GM21619 (cell line): ENCODE measurements around the gene GABRA6.
"Not testable (repeated sequence)": the region's sequence is repeated elsewhere in the genome, so short reads cannot be mapped to it uniquely, and the experiment has no call there.

Experiments used
- ATAC-seq: cut with Tn5 transposase; IDR thresholded peaks from one replicate; pipeline ENCODE4 v1.9.1; 2021; ENCODE audit not compliant: unreplicated experiment

GABRA6 gene

DNA sequence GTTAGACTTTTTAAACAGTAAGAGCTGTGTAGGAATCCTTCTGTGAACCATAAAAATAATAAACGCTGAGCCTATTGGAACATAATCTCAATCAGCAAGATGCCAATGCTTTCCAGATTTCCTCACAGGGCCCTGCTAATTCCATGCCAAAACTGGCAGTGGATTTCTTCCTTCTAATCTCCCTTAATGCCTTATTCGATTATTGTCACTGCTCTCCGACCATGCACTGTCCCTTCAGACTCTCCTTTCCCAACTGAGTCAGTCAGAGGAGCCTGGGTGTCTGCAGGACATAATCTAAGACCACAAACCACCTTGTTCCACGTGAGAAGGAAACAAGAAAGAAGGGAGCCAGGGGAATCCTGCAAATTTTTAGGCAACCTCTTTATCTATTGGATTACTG lies at the start of gene GABRA6:
Gene GABRA6, plus strand, starts transcription at position 261 of the 400 bp plus-strand sequence. CDS start 269 bp downstream, outside the sequence.
- no peak for ATAC-seq

DNA sequence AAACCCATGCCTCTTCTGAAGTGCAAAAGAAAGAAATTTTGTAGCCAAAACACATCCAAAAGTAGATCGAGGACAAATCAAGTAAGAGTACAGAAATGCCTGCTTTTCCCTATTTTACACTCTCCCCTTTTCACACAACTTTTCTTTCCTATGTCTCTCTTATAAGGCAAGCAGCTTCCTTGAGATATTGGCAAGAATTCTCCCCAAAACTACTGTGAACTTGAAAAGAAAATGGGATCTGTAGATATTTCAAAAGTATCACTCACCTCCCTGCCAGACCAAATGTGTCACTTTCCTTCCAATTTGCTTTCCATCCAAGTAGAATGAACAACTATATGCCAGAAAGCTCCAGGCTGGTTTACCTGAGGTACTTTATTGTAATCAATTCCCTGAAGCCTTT lies 47.9 kb upstream of the GABRA6 start:
- ATAC-seq, result no peak

DNA sequence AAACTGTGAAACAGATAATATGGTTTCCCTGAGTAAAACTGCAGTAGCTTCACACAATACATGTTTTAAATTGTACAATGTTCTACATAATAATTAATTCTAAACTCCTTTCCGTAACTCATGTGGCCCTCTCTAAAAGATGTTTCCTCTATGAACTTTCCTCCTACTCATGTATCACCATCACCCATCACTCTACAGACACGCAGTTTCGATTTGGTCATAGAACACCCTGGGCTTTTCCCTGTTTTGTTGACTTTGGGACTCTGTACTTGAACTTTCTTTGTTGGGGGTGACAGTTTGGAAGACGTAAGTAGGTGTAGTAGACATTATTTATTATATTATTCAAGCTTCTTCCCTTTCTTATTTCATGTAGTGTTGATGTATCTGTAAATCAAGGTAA lies 44.1 kb upstream of the GABRA6 start:
- ATAC-seq, result no peak

- ATAC-seq, result no peak
These were observed 40.3 kb upstream of the GABRA6 start for GRCh38 chr5:161645264-161645663.

- ATAC-seq, result not testable (repeated sequence)
These were observed 33.6 kb upstream of the GABRA6 start for GRCh38 chr5:161651926-161652325.

GRCh38 chr5:161660806-161661205 lies 24.7 kb upstream of the GABRA6 start:
- ATAC-seq, result no peak

GRCh38 chr5:161663431-161663830 lies 22.1 kb upstream of the GABRA6 start:
- no peak for ATAC-seq

DNA sequence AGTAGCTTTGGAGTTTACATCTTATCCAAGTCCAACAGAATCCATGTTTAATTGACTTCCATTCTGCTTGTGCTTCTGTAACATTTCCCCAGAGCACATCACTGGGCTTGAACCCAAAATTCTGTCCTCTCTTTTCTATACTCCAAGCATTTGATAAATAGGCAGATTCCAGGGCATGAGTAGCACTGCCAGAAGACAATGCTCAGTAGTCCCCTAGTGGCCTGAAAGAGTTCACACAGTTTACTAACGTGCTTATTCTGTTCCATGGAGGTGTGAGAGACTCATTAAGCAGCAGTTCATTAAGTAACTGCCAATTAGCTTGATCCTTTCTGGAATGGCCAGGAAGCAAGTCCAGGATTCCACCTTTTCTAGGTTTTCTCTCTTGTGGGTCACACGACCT lies 9.4 kb upstream of the GABRA6 start:
- ATAC-seq, result peak; percentile 88

DNA sequence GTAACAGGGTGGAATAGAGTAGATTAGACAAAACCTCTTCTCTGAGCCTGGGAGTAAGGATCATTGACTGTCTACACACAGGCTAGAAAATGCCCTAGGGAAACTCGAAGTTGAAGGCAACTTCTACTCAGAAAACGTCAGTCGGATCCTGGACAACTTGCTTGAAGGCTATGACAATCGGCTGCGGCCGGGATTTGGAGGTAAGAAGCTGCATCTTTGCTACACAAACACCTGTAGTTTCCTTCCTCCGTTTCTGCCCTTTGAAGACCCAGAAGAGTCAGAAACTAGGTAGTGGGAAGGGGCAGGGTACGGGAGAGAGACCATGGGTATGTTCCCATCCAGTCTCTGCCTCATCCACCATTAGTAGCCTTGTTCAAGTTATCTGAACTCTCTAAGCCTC lies 628 bp downstream of the GABRA6 start:
- no peak for ATAC-seq

DNA sequence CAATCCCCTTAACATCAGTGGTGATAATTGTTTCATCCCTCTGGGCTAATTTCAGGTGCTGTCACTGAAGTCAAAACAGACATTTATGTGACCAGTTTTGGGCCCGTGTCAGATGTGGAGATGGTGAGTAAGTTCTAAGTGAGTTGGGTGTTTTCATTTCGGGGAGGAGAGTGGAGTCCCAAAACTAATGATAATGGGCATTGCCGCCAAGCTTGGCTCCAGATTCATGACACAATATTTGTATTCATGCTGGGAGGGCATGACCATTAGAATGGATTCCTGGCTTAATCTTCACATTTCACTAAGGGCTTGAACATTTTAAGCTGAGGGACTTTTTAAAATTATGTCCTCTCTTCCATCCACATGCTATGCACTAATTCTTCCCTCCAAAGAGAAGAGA lies 1.4 kb downstream of the GABRA6 start:
- no peak for ATAC-seq

DNA sequence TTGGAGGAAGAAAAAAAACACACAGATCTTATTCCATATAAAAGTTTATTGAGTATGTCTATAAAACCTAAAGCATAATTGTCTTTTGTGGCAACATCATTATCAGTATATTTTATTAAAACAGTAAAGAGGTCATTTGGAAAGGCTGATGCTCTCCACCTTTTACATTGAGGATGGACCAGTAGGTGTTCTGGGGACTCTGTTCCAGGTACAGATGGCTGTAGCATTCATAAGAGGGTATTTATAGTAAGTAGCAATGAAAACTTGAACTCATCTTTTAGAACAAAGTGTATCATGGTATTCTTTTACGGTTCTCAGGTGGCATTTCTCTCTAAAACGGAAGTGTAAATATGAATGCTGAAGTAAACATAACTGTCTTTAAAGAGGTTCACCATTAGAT lies 1.8 kb downstream of the GABRA6 start:
- no peak for ATAC-seq

- no peak for ATAC-seq
These were observed 6.4 kb downstream of the GABRA6 start for GRCh38 chr5:161691911-161692310.

DNA sequence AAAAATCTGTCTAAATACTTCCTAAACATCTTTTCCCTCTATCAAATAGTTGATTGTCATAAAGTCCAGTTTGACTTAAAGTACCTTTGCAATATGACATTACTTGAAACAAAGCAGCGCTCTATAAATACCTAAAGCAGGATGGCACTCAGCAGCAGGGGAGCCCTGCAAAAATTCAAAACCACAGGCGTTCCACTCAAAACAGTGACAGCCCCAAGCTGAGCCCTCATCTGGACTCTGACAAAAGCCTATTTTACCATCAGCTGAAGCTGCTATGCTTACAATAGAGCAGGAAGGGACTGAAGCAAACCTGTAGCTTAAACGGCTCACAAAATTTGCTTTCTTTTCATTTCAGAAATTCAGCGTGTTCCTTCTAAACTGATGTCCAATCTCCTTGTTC lies 11.5 kb downstream of the GABRA6 start:
- ATAC-seq, result no peak

- ATAC-seq, result no peak
These were observed 14.5 kb downstream of the GABRA6 start for GRCh38 chr5:161700065-161700464.

GRCh38 chr5:161703528-161703927 lies 18.0 kb downstream of the GABRA6 start:
- ATAC-seq, result no peak

GRCh38 chr5:161707382-161707781 lies 21.9 kb downstream of the GABRA6 start:
- ATAC-seq, result no peak

DNA sequence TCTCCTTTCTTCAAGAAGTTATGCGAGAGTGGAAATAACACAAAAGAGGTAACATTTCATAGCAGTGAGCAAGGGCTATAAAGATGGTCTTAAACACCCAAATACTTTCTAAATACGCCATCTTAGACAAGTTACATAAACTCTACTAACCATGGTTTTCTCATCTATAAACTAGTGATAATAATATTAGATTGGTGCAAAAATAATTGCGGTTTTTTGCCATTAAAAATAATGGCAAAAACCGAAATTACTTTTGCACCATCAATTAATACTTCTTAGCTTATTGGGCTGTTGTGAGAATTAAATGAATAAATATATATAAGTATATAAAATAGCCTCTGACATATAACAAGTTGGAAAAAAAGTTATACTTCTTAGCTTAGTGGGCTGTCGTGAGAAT lies 23.7 kb downstream of the GABRA6 start:
- ATAC-seq, result no peak

GRCh38 chr5:161713042-161713441 lies 27.5 kb downstream of the GABRA6 start:
- no peak for ATAC-seq

- no peak for ATAC-seq
These were observed 33.6 kb downstream of the GABRA6 start for GRCh38 chr5:161719157-161719556.

- ATAC-seq, result no peak
These were observed 34.9 kb downstream of the GABRA6 start for GRCh38 chr5:161720460-161720859.

GRCh38 chr5:161734741-161735140 lies 49.2 kb downstream of the GABRA6 start:
- no peak for ATAC-seq

- ATAC-seq, result no peak
These were observed 54.9 kb downstream of the GABRA6 start for GRCh38 chr5:161740433-161740832.

DNA sequence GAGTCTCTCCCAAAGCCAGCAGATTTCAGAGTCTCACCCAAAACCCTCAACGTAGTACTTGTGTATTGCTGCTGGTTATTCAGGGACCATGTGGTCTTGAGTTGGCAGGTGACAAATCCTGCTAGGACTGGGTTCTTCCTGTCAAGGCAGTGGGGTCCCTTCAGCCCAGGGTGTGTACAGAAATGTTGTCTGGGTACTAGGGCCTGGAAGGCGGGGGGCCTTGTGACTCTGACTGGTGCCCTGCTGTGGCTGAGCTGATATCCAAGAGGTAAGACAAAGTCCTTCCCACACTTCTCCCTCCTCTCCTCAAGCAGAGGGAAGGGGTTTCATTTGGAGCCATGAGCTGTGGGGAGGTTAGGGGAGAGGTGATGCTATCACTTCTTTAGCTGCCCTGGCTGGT lies 58.8 kb downstream of the GABRA6 start:
- no peak for ATAC-seq

DNA sequence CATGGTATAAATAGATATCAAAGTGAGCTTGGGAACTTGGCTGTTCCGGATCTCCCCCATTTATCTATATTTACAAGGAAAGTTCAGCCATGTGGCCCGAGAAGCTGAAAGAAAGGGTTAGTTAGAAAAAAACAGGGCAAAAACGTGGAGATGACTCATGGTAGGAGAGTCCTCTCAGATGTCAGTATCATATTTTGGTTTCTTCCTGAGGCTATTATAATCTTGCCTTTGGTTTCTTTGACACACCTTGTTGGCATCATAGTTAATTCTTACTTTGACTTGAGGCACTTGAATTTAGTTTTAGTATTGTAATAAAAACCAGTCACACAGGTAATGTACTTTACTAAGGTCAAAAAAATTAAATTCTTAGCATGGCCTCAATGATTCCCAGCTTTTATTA lies 59.9 kb downstream of the GABRA6 start:
- ATAC-seq, result no peak
